SK-N-SH (cell line): Measurements from ENCODE around the gene BCL2A1. TPM values are rescaled to one million over a fixed set of nuclear protein-coding genes. Genes with fewer than 3 reads are reported as not detected.

Experiments
- CTCF ChIA-PET: fragments of 300-600, 350-600 bp; formaldehyde crosslinking; extraction: SDS; loops from one replicate; lab custom pipeline; 2021; lab: Yijun Ruan, JAX
- POLR2A ChIA-PET: fragments of 350-600 bp; sonication (Branson Sonifier 250); formaldehyde crosslinking; extraction: SDS; loops from one replicate; lab custom pipeline; 2020; ENCODE audit warnings: antibody characterized with exemption, inconsistent platforms; lab: Yijun Ruan, JAX
- DNase-seq: peaks from one replicate; pipeline ENCODE4 v3.0.0; 2012
- H2AFZ ChIP-seq: fragments of 200-600 bp; sonication (generic); 2 replicates; pipeline ENCODE4 v1.8.1; 2016; ENCODE audit warnings: antibody characterized with exemption, mild to moderate bottlenecking, low read depth
- H3F3A ChIP-seq: fragments of 200-600 bp; sonication (generic); replicated peaks from 2 replicates; pipeline ENCODE3; 2016; ENCODE audit warnings: antibody characterized with exemption, mild to moderate bottlenecking; ENCODE audit not compliant: insufficient read depth
- H3K27ac ChIP-seq, 2 experiments: fragments of 200-500 bp in 1 of 2; fragments of 200-600 bp in 1 of 2; sonication (Bioruptor generic) in 1 of 2; sonication (generic), shearing (Covaris generic) in 1 of 2; 2 replicates each; pipeline versions ENCODE4 v1.5.1 to v1.6.1; 2014 to 2016; ENCODE audit warnings: low read depth in 2 of 2, inconsistent platforms in 1 of 2, low read length in 1 of 2, mild to moderate bottlenecking in 1 of 2, mixed read lengths in 1 of 2
- H3K27me3 ChIP-seq: fragments of 200-600 bp; sonication (generic), shearing (Covaris generic); 2 replicates; pipeline ENCODE4 v1.6.1; 2016; ENCODE audit warnings: mixed run types; ENCODE audit not compliant: insufficient read depth
- H3K36me3 ChIP-seq, 2 experiments: fragments of 200-500 bp in 1 of 2; fragments of 200-600 bp in 1 of 2; sonication (Bioruptor generic) in 1 of 2; sonication (generic) in 1 of 2; replicated peaks in 1 of 2; 2 replicates each; pipeline versions ENCODE3 to v1.5.1; 2014 to 2016; ENCODE audit warnings: low read length in 1 of 2, mild to moderate bottlenecking in 1 of 2; ENCODE audit not compliant: insufficient read depth in 2 of 2, control insufficient read depth in 1 of 2
- H3K4me1 ChIP-seq, 2 experiments: fragments of 200-500 bp in 1 of 2; fragments of 200-600 bp in 1 of 2; sonication (Bioruptor generic) in 1 of 2; sonication (generic), shearing (Covaris generic) in 1 of 2; 2 replicates each; pipeline versions ENCODE4 v1.5.1 to v1.6.1; 2014 to 2016; ENCODE audit warnings: low read depth in 1 of 2, low read length in 1 of 2, mixed run types in 1 of 2; ENCODE audit not compliant: insufficient read depth in 2 of 2, control insufficient read depth in 1 of 2
- H3K4me2 ChIP-seq: fragments of 200-600 bp; sonication (generic), shearing (Covaris generic); 2 replicates; pipeline ENCODE4 v1.6.1; 2017; ENCODE audit warnings: mixed run types
- H3K4me3 ChIP-seq, 2 experiments: fragments of 200-500 bp in 1 of 2; fragments of 200-600 bp in 1 of 2; sonication (Bioruptor generic) in 1 of 2; sonication (generic), shearing (Covaris generic) in 1 of 2; 2 replicates each; pipeline versions ENCODE4 v1.5.1 to v1.8.1; 2014 to 2016; ENCODE audit warnings: low read depth in 2 of 2, inconsistent platforms in 1 of 2, low read length in 1 of 2, mild to moderate bottlenecking in 1 of 2, mixed read lengths in 1 of 2, moderate library complexity in 1 of 2
- H3K79me2 ChIP-seq: fragments of 200-600 bp; sonication (generic); 2 replicates; pipeline ENCODE4 v1.8.1; 2017; ENCODE audit warnings: mild to moderate bottlenecking; ENCODE audit not compliant: insufficient read depth
- H3K9ac ChIP-seq: fragments of 200-600 bp; sonication (generic); 2 replicates; pipeline ENCODE4 v1.6.1; 2017; ENCODE audit warnings: mixed run types
- H3K9me2 ChIP-seq: fragments of 200-600 bp; sonication (generic); 2 replicates; pipeline ENCODE4 v1.6.1; 2017; ENCODE audit warnings: mixed run types
- H3K9me3 ChIP-seq: fragments of 200-600 bp; sonication (generic); 2 replicates; pipeline ENCODE4 v1.6.1; 2017; ENCODE audit warnings: mixed run types, mild to moderate bottlenecking, moderate library complexity
- H4K20me1 ChIP-seq: fragments of 200-600 bp; sonication (generic); 2 replicates; pipeline ENCODE4 v1.6.1; 2017; ENCODE audit warnings: mild to moderate bottlenecking, mixed run types; ENCODE audit not compliant: insufficient read depth
- EP300 ChIP-seq, 2 experiments: IDR thresholded peaks; 2 replicates each; pipeline versions ENCODE4 v1.4.0 to v1.6.1; 2012; ENCODE audit warnings: borderline replicate concordance in 1 of 2, low read depth in 1 of 2, low read length in 1 of 2
- EZH2phosphoT487 ChIP-seq: fragments of 200-600 bp; sonication (generic); IDR thresholded peaks from 2 replicates; pipeline ENCODE4 v1.6.1; 2017; ENCODE audit warnings: low read depth, mixed run types, mild to moderate bottlenecking, antibody characterized with exemption, moderate library complexity, borderline replicate concordance
- FOXJ3 ChIP-seq: sonication (generic); formaldehyde crosslinking; IDR thresholded peaks from 2 replicates; pipeline ENCODE4 v1.5.1; 2020; ENCODE audit warnings: mild to moderate bottlenecking, missing genetic modification reagents
- GABPA ChIP-seq: IDR thresholded peaks from 2 replicates; pipeline ENCODE4 v1.4.0; 2012; ENCODE audit warnings: low read depth, mild to moderate bottlenecking
- IRF3 ChIP-seq: fragments of 150-350 bp; IDR thresholded peaks from 2 replicates; pipeline ENCODE4 v1.6.1; 2016; ENCODE audit warnings: mild to moderate bottlenecking, low read depth, low read length
- MEF2A ChIP-seq: IDR thresholded peaks from 2 replicates; pipeline ENCODE4 v1.4.0; 2012; ENCODE audit warnings: low read depth, borderline replicate concordance
- MXI1 ChIP-seq: IDR thresholded peaks from 2 replicates; pipeline ENCODE4 v1.6.1; 2012; ENCODE audit warnings: mild to moderate bottlenecking, low read depth, low read length, improper control_type of control experiment
- NFIC ChIP-seq: IDR thresholded peaks from 2 replicates; pipeline ENCODE4 v1.4.0; 2012; ENCODE audit warnings: borderline replicate concordance
- POLR2AphosphoS5 ChIP-seq: IDR thresholded peaks from 2 replicates; pipeline ENCODE4 v1.6.1; 2012; ENCODE audit warnings: low read depth, low read length
- RAD21 ChIP-seq: IDR thresholded peaks from 2 replicates; pipeline ENCODE4 v1.6.1; 2012; ENCODE audit warnings: mild to moderate bottlenecking, low read length
- RCOR1 ChIP-seq: fragments of 150-350 bp; IDR thresholded peaks from 2 replicates; pipeline ENCODE4 v1.6.1; 2017; ENCODE audit warnings: antibody characterized with exemption, low read length
- TAF1 ChIP-seq: IDR thresholded peaks from 2 replicates; pipeline ENCODE4 v1.6.1; 2012; ENCODE audit warnings: low read depth, mild to moderate bottlenecking, low read length, moderate library complexity, borderline replicate concordance
- TEAD4 ChIP-seq: IDR thresholded peaks from 2 replicates; pipeline ENCODE4 v1.4.0; 2012; ENCODE audit warnings: mild to moderate bottlenecking, borderline replicate concordance; ENCODE audit not compliant: insufficient read depth
- YY1 ChIP-seq: IDR thresholded peaks from 2 replicates; pipeline ENCODE4 v1.4.0; 2012; ENCODE audit warnings: low read depth, mild to moderate bottlenecking
- WGBS: methylation state at CpG from one replicate; pipeline ENCODE4 v1.1.6; 2017; ENCODE audit warnings: low lambda C conversion rate; 5-methylcytosine and 5-hydroxymethylcytosine counted together
- polyA plus RNA-seq, 3 experiments: library from polyadenylated mRNA; depleted of rRNA; stranded (reverse); fragments of >200 nt; gene quantifications; 2 replicates each; pipeline ENCODE4 v1.2.3, GENCODE V29; 2012
- TF ChIP-seq, protein P1 (sequence below): IDR thresholded peaks from 2 replicates; pipeline ENCODE4; 2012
- TF ChIP-seq, protein P2 (sequence below): IDR thresholded peaks from 2 replicates; pipeline ENCODE4 v1.4.0; 2012; ENCODE audit warnings: low read depth, borderline replicate concordance

BCL2A1 gene
- polyA plus RNA-seq, 1 of the 3 experiments (the other 2 are of a cell fraction) = 0.08 TPM

- Histone ChIP-seq H3K36me3 (no peaks in the 10 kb centered on the region), H3K9me2 (no peaks in the 10 kb centered on the region), H3K4me2 (no peak overlapping the region), H3K27me3 (no peaks in the 10 kb centered on the region; the same call in 1 of the 2 replicates), H3K79me2 (no peaks in the 10 kb centered on the region), H3K27ac (no peak overlapping the region), H3K9me3 (no peaks in the 10 kb centered on the region), H3K4me1 (no peaks in the 10 kb centered on the region; a peak in 1 of 4 replicates), H3K4me3 (no peak overlapping the region), H3K9ac (no peak overlapping the region), H4K20me1 (no peaks in the 10 kb centered on the region), H2AFZ (no peak overlapping the region), H3F3A (no peaks in the 10 kb centered on the region)
- POLR2A ChIA-PET = no interaction called here
- WGBS = 92% methylated on average over 2 of the region's 2 CpGs
- TF ChIP-seq, protein P1, sequence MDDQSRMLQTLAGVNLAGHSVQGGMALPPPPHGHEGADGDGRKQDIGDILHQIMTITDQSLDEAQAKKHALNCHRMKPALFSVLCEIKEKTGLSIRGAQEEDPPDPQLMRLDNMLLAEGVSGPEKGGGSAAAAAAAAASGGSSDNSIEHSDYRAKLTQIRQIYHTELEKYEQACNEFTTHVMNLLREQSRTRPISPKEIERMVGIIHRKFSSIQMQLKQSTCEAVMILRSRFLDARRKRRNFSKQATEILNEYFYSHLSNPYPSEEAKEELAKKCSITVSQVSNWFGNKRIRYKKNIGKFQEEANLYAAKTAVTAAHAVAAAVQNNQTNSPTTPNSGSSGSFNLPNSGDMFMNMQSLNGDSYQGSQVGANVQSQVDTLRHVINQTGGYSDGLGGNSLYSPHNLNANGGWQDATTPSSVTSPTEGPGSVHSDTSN = no peak
- TF ChIP-seq FOXJ3 (CRISPR knock-in tag) (no peak), EZH2phosphoT487 (no peak), MXI1 (no peak), TAF1 (no peak), RCOR1 (no peak), GABPA (no peak), TEAD4 (no peak), NFIC (no peak), YY1 (no peak), MEF2A (no peak), POLR2AphosphoS5 (no peak), IRF3 (no peak), RAD21 (no peak), EP300 (IDR thresholded peaks at IDR 0.05; ENCODE audit: borderline replicate concordance in 1 of 2, low read depth in 1 of 2, low read length in 1 of 2) (no peak)
- TF ChIP-seq, protein P2, sequence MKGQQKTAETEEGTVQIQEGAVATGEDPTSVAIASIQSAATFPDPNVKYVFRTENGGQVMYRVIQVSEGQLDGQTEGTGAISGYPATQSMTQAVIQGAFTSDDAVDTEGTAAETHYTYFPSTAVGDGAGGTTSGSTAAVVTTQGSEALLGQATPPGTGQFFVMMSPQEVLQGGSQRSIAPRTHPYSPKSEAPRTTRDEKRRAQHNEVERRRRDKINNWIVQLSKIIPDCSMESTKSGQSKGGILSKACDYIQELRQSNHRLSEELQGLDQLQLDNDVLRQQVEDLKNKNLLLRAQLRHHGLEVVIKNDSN = no peak
- DNase-seq = no peak
- CTCF ChIA-PET = interaction anchor here (1.1 to 1.4 kb wide), 3 partner anchors 136 to 608 kb away, joined by 3 to 6 read pairs (median 4); no protein-coding TSS in a partner anchor
Measured at GRCh38 chr15:79989183-79989582, 18.2 kb upstream of the BCL2A1 start.
